ENCODE measurements around the gene PPP2R1B.

Gene PPP2R1B

GRCh38 chr11:111691176-111691575, 75.0 kb downstream of the PPP2R1B start:
- DNase-seq, result no peak

DNA sequence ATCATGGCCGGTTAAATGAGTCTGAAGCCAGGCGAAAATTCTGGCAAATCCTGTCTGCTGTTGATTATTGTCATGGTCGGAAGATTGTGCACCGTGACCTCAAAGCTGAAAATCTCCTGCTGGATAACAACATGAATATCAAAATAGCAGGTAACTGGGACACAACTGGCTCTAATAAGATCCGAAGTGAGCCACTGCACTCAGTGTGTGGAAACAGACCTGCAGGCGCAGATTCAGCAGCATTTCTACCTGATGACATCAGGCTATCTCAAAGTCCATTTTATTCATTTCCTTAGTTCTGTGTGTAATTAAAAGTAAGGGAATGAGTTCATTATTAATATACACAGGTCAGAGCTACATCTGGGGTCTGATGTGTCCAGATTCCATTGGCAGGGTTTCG, 78.2 kb downstream of the PPP2R1B start:
- no peak for DNase-seq

- no peak for DNase-seq
Measured at GRCh38 chr11:111684251-111684650, 81.9 kb downstream of the PPP2R1B start.

GRCh38 chr11:111683806-111684205, 82.4 kb downstream of the PPP2R1B start:
- DNase-seq, result no peak

GRCh38 chr11:111680486-111681175, 85.6 kb downstream of the PPP2R1B start:
- DNase-seq, result no peak
